GM23248 (cell line): ENCODE data around the gene INO80B.

ENCODE experiments used
- EZH2 ChIP-seq: fragments of 200-600 bp; sonication (generic); IDR thresholded peaks from 2 replicates; pipeline ENCODE4 v1.6.1; 2018; ENCODE audit warnings: antibody characterized with exemption, mild to moderate bottlenecking; ENCODE audit not compliant: insufficient read depth, poor library complexity, severe bottlenecking
- EZH2phosphoT487 ChIP-seq: fragments of 200-600 bp; sonication (generic); IDR thresholded peaks from 2 replicates; pipeline ENCODE4 v1.6.1; 2018; ENCODE audit warnings: antibody characterized with exemption, moderate library complexity, mild to moderate bottlenecking, low read depth; ENCODE audit not compliant: insufficient read depth

DNA sequence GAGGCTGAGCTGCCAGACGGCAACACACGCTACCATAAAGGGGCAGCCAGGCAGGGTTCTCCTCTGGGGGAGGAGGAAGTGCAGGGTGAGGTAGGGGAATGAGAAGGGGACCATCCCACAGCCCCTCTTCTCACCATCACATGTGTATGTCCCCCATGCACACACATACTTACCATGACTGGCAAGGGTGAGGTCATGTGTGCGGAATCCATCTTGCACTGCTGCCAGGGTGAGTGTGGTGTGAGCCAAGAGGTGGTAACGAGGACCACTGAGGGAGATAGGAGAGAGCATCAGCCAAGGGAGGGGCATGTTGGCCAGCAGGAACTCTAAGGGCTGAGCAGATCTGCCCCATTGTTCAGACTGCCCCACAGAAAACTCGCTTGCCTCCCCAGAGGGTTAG lies 26.2 kb upstream of the INO80B start:
- no peak for TF ChIP-seq EZH2
- TF ChIP-seq EZH2phosphoT487 = no peak
